Germinal center (tissue), 1 donor: Measurements from ENCODE around the gene CELA3A.
"Not testable (repeated sequence)": the region's sequence is repeated elsewhere in the genome, so short reads cannot be mapped to it uniquely, and the experiment has no call there.

ENCODE experiments used
- DNase-seq: peaks from one replicate; pipeline ENCODE4 v3.0.0; 2012; ENCODE audit warnings: mixed read lengths, low spot score

The CELA3A gene, protein sequence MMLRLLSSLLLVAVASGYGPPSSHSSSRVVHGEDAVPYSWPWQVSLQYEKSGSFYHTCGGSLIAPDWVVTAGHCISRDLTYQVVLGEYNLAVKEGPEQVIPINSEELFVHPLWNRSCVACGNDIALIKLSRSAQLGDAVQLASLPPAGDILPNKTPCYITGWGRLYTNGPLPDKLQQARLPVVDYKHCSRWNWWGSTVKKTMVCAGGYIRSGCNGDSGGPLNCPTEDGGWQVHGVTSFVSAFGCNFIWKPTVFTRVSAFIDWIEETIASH

DNA sequence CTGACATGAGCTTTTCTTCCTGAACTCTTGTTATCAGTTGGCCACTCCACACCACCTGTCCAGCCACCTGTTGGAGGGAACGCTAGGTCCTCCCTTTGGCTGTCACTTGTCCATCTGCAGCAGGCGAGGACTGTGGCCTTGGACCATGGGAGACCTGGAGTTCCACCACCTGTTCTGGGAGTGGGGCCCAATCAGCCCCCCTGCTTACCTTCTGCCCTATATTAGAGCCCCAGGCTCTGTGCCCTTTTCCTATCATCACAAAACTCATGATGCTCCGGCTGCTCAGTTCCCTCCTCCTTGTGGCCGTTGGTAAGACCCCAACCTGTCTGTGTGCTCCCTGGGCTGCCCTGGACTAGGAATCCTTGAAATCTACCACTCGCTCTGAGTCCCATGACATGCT lies at the start of gene CELA3A:
Gene CELA3A (plus strand): TSS at position 249 of the 400 bp plus-strand sequence. CDS start 18 bp downstream, at position 267.
- DNase-seq, result no peak

DNA sequence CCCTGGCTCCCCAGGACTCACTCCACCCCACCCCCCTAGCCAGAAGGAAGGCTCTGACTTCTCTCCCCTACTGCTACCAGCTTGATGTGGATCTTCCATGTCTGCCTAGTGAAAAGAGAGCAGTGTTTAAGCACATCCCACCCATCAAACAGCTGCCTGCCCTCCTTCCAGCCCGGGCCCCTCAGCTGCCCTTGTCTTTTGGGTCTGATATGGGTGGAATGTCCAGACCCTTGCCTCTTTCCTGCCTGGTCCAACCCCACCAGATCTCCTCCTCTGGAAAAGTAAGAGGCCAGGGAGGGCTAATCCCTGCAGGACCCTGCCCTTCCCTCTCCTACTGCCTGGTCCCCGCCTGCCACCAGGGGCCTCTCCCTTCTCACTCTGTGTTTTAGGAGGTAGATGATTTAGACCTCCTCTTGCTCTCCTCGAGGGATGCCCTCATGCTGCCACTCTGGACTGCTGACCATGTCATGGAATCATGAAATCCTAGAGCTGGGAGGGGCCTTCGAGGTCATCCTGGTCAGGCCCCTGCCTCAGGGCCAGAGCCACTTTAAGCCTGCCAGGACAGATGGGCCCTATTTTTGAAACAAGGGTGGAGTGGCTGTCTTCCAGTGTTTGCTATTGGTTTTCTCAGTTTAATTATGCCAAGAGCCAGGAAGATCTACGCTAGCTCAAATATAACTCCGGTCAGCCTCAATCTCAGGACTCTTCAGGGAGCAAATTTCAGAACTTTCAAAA lies 48.5 kb upstream of the CELA3A start:
- DNase-seq, result no peak

DNA sequence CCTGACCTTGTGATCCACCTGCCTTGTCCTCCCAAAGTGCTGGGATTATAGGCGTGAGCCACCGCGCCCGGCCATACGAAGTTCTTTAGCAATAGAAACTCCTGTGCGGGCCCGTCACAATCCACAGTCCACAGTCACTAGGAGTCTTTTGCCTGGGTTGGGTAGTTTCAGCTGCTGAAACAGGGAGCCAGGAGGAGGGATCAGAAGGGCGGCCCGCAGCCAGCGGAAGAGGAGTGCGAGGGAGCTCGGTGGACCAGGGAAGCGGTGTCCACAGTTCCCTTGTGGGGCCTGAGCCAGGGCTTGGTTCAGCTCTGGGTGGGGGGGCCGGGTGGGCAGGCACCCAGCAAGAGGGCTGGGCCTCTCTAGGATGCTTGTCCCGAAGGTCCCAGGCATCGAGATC lies 46.4 kb upstream of the CELA3A start:
- DNase-seq, result no peak

DNA sequence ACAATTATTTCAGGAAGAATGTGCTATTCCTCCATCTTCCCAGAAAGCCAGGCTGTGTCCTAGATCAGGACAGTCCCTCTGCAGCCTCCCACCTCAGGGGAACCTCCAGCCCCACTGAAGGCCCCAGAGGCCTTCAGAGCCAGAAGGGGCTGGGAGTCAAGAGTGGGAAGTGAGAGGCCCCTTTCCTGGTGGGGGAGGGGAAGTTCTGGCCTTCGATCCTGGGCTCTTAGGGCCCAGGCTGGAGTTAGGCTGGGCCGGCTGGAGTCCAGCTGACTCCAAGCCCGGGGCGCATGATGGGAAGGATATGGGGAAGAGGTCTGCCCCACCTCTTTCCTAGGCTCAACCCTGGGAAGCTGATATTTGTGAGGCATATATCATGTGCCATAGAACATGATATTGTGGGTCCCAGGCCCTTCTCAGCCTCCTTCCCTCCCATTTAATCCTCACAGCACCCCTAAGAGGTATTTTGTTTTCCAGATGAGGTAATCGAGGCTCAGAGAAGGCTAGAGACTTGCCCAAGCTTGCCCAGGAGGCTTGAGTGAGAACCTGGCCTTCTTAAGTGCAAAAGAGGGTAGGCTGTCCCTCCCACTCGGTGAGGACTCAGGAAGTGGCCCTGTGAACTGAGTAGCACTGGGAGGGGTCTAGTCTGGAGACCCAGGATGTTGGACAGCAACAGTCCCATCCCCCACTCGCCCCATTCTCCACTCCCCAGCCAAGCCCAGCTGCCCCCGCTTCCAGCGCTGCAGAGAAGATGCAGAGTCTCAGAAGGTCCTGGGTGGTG lies 45.8 kb upstream of the CELA3A start:
- no peak for DNase-seq

DNA sequence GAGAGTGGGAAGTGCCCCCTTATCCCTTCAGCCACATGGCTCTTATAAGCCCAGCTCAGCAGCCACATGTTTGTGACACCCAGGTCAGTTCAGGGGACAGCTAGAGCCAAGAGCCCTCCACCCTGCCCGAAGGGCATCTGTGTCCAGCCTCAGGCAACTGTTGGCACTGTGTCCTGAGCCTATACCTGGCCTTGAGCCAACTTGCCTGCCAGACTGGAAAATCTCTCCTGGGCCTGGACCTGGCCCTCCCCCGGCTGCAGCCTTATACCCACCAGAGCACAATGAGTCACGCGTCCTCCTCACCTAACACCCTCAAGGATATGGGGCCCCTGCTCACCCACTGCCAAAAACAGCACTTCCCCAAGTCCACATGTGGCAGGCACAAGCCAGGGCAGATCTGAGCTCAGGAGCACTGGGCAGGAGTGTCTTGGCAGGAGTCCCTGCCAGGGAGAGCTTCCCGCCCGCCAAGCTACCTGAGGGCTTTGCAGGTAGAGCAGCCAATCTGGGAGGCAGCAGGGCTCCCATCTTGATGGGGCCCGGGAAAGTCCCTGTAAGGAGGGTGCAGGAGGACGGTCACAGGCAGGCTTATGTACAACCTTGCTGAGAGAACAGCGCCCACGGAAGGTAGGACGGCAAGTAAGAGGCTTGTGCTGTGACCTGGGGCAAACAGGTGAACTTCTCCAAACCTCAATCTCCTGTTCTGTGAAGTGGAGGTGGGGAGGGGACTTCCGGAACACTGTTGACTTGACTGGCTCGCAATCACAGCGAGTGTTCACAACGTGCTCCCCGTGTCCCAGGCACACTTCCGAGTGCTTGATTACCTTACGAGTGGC lies 44.5 kb upstream of the CELA3A start:
- DNase-seq, result no peak

DNA sequence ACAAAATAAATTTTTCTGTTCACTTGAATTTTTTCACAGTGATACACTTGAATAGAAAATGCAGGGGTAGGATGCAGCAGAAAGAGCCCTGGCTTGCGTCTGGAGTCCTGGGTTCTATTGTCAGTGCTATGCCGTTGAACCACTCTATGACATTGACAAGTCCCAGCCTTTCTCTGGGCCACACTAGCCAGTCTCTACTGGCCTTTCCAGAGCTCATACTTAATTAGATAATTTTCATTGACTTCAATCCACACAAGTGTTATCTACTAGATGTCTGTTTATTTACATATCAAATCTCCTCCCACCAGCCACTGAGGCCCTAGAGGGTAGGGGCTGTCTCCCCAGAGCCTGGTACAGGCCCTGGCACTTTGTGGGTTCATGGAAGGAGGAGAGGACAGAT lies 40.1 kb upstream of the CELA3A start:
- no peak for DNase-seq

DNA sequence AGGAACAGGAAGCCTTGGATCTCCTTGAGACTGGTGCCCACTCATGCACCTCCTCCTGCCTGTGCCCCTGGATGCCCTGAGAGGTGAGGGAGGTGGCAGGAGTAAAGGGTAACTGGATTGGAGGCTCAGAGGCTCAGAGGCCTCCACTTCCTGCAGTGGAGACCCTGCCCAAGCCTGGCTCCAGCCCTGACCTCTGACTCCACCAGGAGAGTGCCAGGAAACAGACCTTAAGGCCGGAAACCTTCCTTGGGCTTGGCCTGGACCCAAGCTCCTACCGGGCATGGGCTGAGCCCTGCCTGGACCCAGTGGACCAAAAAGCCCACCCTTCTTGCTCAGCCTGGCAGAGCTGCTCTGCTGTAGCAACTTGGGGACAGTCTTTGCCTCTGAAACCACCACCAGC lies 39.7 kb upstream of the CELA3A start:
- DNase-seq, result no peak

DNA sequence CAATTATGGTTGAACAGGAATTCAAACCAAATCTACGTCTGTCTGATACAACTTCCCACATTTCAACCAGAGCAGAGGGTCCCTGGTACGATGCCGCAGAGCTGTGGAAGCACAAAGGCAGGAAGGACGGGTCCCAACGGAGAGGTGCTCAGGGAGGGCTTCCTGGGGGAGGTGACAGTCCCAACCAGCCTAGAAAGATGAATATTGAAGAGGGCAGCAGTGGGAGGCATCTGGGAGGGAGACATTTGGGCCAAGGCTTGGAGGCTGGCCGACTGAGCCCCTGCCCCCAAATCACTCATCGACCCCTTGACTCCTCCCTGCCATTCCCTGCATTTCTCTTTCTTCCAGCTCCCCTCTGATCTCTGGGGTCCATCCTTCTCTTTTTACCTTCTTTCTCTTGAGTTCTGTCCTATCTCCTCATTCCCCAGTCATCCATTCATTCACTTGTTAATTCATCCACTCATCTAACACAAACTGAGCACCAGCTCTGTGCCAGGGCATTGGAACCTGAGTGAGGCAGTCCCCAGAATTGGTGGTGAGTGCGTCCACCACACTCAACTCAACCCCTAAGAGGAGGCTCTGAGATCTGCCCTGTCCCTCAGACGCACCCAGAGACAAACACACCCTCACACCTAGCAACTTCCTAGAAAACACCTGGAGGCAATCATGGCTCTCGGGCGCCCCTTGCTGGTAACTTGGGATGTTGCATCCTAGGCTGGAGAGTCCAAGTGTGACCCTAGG lies 37.8 kb upstream of the CELA3A start:
- DNase-seq, result peak; percentile 71

DNA sequence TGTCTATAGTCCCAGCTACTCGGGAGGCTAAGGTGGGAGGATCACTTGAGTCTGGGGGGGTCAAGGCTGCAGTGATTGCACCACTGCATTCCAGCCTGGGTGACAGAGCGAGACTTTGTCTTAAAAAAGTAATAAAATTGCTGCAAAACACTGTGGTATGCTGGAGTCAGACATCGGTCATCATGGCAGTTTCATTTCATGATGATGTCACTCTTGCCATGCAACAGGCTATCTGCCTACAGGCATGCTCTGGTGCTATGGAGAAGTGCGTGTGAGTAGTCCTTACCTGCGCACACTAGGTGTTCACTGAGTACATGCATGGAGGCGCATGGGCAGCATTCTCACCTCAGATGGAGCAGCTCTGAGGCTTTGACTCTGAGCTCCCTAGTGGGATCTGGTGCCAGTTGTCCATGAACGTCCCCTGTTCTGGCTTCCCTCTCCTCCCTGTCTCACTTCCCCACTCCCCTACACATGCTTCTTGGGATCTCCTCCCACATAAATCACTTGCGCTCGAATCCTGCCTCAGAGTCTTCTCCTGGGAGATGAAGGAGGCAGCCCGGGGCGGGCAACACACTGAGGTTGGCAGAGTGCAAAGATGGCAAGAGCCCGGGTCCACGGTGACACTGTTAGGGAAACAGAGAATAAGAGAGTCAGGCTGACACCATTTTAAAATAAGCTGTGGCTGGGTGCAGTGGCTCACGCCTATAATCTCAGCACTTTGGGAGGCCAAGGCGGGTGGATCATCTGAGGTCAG lies 35.0 kb upstream of the CELA3A start:
- no peak for DNase-seq

DNA sequence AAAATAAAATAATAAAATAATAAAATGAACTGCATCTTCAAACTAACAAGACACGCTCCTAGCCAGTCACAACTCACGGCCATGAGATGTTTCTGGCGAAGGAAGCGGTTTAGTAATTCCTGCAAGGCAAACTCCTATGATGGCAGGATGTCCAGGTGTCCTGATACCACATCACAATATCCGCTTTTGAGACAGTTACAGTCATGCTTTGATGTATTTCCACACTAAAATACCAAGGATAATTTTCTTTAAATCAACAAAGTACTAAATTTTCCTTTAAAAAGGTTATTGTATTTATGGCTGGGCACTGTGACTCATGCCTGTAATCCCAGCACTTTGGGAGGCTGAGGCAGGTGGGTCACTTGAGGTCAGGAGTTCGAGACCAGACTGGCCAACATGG lies 34.2 kb upstream of the CELA3A start:
- not testable (repeated sequence) for DNase-seq

DNA sequence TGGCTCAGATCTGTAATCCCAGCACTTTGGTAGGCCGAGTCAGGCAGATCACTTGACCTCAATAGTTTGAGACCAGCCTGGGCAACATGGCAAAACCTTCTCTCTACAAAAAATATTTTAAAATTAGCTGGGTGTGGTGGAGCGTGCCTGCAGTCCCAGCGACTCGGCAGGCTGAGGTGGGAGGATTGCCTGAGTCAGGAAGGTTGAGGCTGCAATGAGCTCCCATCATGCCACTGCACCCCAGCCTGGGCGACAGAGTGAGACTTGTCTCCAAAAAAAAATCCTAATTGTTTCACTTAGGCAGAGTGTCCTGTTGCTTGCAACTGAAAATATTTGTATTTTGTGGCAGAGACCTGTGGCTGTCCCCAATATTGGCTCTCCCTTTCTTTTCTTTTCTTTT lies 32.4 kb upstream of the CELA3A start:
- DNase-seq, result not testable (repeated sequence)

DNA sequence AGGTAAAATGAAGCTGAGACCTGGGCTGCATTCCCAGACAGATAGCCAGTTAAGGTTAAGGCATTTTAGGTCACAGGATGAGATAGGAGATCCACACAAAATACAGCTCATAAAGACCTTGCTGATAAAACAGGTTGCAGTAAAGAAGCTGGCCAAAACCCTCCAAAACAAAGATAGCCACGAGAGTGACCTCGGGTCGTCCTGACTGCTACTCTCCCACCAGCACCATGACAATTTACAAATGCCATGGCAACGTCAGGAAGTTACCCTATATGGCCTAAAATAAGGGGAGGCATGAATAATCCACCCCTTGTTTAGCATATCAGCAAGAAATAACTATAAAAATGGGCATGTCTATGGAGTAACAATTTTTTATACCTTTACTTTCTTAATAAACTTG lies 30.9 kb upstream of the CELA3A start:
- not testable (repeated sequence) for DNase-seq

DNA sequence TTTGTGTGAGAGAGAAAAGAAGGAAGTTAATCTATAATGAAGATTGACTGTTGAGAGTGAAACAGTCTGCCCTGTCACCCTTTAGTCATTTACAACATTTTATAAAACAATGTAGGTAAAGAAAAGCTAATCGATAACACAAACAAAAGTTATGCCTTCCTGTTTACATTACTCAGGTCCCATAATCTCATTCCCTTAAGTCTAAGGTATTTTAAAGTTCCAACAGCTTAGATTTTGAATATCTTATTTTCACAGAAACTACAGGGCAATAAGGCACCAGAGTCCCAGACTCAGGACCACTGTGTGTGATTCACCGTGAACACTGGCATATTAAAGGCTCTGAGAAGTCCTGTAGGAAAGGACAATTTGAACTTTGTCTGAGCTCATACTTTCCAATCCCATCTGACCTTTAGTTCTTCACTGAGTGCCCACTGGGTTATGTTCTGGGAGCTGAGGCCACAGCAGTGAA lies 28.4 kb upstream of the CELA3A start:
- not testable (repeated sequence) for DNase-seq

DNA sequence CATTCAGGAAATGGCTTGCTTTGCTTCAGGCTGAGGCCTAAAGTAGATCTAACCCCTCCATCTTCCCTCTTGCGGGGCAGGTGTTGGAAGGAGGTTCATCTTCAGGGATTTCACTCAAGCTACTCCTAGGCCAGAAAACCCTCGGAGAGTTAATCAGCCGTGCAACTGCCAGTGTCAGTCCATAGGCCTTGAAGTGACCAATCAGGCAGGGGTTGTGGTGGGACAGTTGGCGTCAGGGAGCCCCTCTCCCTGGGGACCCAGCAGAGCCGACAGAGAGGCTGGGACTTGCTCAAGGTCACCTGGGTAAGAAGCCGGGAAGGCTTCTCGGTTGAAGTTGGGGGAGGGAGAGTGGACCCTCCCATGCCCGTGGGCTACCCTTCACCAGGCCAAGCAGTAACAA lies 27.5 kb upstream of the CELA3A start:
- DNase-seq, result not testable (repeated sequence)

DNA sequence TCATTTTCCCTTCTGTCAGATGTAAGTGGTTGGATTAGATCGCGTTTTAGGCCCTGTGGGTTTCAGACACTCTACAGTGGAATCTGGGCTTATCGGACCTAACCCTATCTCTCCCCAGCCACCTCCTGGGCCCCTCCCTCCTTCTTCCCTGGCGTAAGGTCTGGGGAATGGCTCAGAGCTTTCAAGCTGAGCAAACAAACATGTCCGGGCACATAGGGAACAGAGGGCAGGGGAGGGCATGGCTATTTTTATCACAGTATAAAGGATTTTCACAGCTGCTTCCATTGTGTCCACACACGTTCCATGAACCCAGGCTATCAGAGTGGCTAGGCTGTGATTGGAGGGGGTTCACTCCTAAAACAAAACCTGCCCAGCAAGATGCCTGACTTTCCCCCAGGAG lies 26.8 kb upstream of the CELA3A start:
- DNase-seq, result not testable (repeated sequence)

DNA sequence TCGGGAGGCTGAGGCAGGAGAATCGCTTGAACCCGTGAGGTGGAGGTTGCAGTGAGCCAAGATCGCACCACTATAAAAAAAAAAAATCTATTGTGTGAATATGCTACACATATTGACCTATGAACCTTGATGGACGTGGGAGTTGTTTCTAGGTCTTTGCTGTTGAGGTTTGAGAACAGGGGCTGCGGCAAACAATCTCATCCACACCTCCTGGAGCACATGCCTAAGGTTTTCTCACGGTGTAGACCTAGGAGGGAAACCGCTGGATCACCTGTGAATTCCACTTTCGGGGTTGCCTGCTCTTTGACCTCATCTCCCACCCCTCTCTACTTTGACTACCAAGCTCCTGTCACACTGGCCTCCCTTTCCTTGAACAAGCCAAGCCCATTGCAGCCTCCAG lies 26.2 kb upstream of the CELA3A start:
- DNase-seq, result not testable (repeated sequence)

DNA sequence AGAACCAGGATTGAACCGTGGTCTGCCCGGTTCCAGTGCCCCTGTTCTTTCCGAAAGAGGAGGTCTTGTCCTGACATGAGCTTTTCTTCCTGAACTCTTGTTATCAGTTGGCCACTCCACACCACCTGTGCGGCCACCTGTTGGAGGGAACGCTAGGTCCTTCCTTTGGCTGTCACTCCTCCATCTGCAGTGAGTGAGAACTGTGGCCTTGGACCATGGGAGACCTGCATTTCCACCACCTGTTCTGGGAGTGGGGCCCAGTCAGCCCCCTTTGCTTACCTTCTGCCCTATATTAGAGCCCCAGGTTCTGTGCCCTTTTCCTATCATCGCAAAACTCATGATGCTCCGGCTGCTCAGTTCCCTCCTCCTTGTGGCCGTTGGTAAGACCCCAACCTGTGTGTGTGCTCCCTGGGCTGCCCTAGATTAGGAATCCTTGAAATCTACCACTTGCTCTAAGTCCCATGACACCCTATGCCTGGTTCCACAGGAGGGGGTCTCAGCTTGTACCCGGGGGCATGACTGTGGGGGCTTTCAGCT lies 24.7 kb upstream of the CELA3A start, which contains the start of gene CELA3B:
Gene CELA3B (plus strand): TSS at position 320 of the 537 bp plus-strand sequence. CDS start 18 bp downstream, at position 338.
- DNase-seq, result not testable (repeated sequence)

DNA sequence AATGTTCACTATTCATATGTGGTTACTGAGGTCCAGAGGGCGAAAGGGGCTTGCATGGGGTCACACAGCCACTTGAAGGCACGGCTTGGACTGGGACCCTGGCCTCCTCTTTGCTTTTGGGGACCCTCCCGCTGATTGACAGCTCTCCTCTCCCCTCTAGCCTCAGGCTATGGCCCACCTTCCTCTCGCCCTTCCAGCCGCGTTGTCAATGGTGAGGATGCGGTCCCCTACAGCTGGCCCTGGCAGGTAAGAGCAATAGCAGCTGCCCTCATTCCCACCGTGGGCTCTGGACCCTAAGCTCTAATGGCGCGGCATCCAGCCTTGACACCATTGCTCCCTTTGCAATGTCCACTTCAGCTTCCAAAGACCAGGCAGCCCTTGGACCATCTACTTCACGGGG lies 23.2 kb upstream of the CELA3A start:
- not testable (repeated sequence) for DNase-seq

DNA sequence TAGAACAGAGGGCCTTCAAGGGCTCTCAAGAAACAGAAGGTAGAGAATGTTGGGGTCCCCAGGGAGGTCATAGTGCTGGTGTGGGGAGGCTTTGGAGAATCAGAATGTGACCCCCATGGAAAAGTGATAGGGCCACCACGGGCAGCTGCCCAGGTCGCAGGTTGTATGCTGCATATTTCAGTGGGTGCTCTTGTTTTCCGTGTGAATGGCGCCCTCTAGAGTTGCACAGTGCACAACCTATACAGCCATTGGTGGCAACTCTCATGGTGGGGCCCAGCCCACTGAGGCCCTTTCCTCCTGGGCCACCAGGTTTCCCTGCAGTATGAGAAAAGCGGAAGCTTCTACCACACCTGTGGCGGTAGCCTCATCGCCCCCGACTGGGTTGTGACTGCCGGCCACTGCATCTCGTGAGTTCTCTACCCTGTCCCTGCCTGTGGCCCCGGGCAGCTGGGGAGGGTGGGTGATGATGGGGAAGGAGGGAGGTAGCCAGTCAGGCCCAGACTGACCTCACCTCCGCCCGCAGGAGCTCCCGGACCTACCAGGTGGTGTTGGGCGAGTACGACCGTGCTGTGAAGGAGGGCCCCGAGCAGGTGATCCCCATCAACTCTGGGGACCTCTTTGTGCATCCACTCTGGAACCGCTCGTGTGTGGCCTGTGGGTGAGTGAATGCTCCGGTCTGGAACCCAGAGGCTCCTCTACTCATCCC lies 20.8 kb upstream of the CELA3A start:
- not testable (repeated sequence) for DNase-seq
